IMR-90 (cell line): ENCODE results near the gene FKBP11. TPM values are rescaled to one million over a fixed set of nuclear protein-coding genes. Genes with fewer than 3 reads are reported as not detected.

Experiments
- ATAC-seq: fragments of 200-7000 bp; cut with Tn5 transposase; 2 replicates; pipeline ENCODE4 v1.9.1; 2020; ENCODE audit warnings: low read depth, mild to moderate bottlenecking, moderate library complexity
- BruUV-seq: library from RNA; stranded (reverse); fragments of 400-500 nt; replicated peaks from 2 replicates; lab custom pipeline; 2021; lab: Mats Ljungman, UMichigan
- CTCF ChIA-PET: fragments of 300-600 bp; formaldehyde crosslinking; extraction: SDS; loops from one replicate; lab custom pipeline; 2021; ENCODE audit warnings: antibody characterized with exemption; lab: Yijun Ruan, JAX
- POLR2A ChIA-PET: fragments of 300-600 bp; sonication (Branson Sonifier 250); formaldehyde crosslinking; loops from one replicate; lab custom pipeline; 2022; ENCODE audit warnings: antibody characterized with exemption; ENCODE audit not compliant: unreplicated experiment; lab: Charles Lee
- DNase-seq: peaks from one replicate; pipeline ENCODE4 v3.0.0; 2013
- H2AFZ ChIP-seq: replicated peaks from 2 replicates; pipeline ENCODE3; 2013; ENCODE audit warnings: low read length, mild to moderate bottlenecking; ENCODE audit not compliant: poor library complexity
- H2AK5ac ChIP-seq: 2 replicates; pipeline ENCODE4 v1.6.1; 2013; ENCODE audit warnings: low read depth, low read length, inconsistent platforms
- H2AK9ac ChIP-seq: replicated peaks from 2 replicates; pipeline ENCODE3; 2013; ENCODE audit warnings: mild to moderate bottlenecking, low read depth, low read length, moderate library complexity; ENCODE audit not compliant: poor library complexity
- H2BK120ac ChIP-seq: 2 replicates; pipeline ENCODE4 v1.6.1; 2013; ENCODE audit warnings: low read depth, low read length, inconsistent platforms
- H2BK15ac ChIP-seq: 3 replicates; pipeline ENCODE4 v1.6.1; 2013; ENCODE audit warnings: low read depth, low read length, inconsistent platforms
- H2BK20ac ChIP-seq: 2 replicates; pipeline ENCODE4 v1.6.1; 2013; ENCODE audit warnings: low read depth, mild to moderate bottlenecking, inconsistent platforms, low read length, moderate library complexity
- H2BK5ac ChIP-seq: 2 replicates; pipeline ENCODE4 v1.6.1; 2013; ENCODE audit warnings: mild to moderate bottlenecking, low read depth, low read length, inconsistent platforms; ENCODE audit not compliant: poor library complexity, severe bottlenecking
- H3K14ac ChIP-seq: replicated peaks from 2 replicates; pipeline ENCODE4 v1.6.1; 2013; ENCODE audit warnings: low read depth, low read length, inconsistent platforms
- H3K18ac ChIP-seq: 2 replicates; pipeline ENCODE4 v1.6.1; 2013; ENCODE audit warnings: low read depth, low read length, control low read depth
- H3K23ac ChIP-seq: 2 replicates; pipeline ENCODE4 v1.6.1; 2013; ENCODE audit warnings: low read depth, low read length, inconsistent platforms
- H3K27ac ChIP-seq: 2 replicates; pipeline ENCODE4 v1.5.1; 2013; ENCODE audit warnings: mild to moderate bottlenecking, control low read depth, low read length; ENCODE audit not compliant: insufficient read depth
- H3K27me3 ChIP-seq: 2 replicates; pipeline ENCODE4 v1.6.1; 2013; ENCODE audit warnings: low read length; ENCODE audit not compliant: control insufficient read depth, insufficient read depth
- H3K36me3 ChIP-seq: 2 replicates; pipeline ENCODE4 v1.6.1; 2013; ENCODE audit warnings: low read length, mixed read lengths; ENCODE audit not compliant: control insufficient read depth, insufficient read depth
- H3K4ac ChIP-seq: 2 replicates; pipeline ENCODE4 v1.6.1; 2013; ENCODE audit warnings: low read depth, low read length, inconsistent platforms
- H3K4me1 ChIP-seq: 2 replicates; pipeline ENCODE4 v1.6.1; 2013; ENCODE audit warnings: low read length, mixed read lengths; ENCODE audit not compliant: control insufficient read depth, insufficient read depth
- H3K4me2 ChIP-seq: 2 replicates; pipeline ENCODE4 v1.6.1; 2013; ENCODE audit warnings: low read depth, mild to moderate bottlenecking, control low read depth, low read length, moderate library complexity
- H3K4me3 ChIP-seq: 2 replicates; pipeline ENCODE4 v1.5.1; 2013; ENCODE audit warnings: low read depth, mild to moderate bottlenecking, control low read depth, low read length, moderate library complexity; ENCODE audit not compliant: insufficient read depth
- H3K56ac ChIP-seq: 2 replicates; pipeline ENCODE4 v1.6.1; 2013; ENCODE audit warnings: low read length, inconsistent platforms; ENCODE audit not compliant: insufficient read depth; ENCODE audit errors: extremely low read depth
- H3K79me1 ChIP-seq, 2 experiments: 2 replicates each; pipeline ENCODE4 v1.6.1; 2013; ENCODE audit warnings: low read length in 2 of 2, inconsistent platforms in 1 of 2, low read depth in 1 of 2
- H3K9ac ChIP-seq: 2 replicates; pipeline ENCODE4 v1.6.1; 2013; ENCODE audit warnings: low read depth, low read length, control low read depth
- H3K9me1 ChIP-seq: 2 replicates; pipeline ENCODE4 v1.6.1; 2013; ENCODE audit warnings: low read length, inconsistent platforms; ENCODE audit not compliant: insufficient read depth
- H3K9me3 ChIP-seq: 2 replicates; pipeline ENCODE4 v1.6.1; 2013; ENCODE audit warnings: low read length; ENCODE audit not compliant: control insufficient read depth, insufficient read depth
- H4K20me1 ChIP-seq: 2 replicates; pipeline ENCODE4 v1.6.1; 2013; ENCODE audit warnings: low read length, inconsistent platforms; ENCODE audit not compliant: insufficient read depth
- H4K5ac ChIP-seq: 2 replicates; pipeline ENCODE4 v1.6.1; 2013; ENCODE audit warnings: mild to moderate bottlenecking, low read depth, low read length, control low read depth
- H4K8ac ChIP-seq, 2 experiments: 2 replicates each; pipeline ENCODE4 v1.6.1; 2013; ENCODE audit warnings: low read depth in 2 of 2, low read length in 2 of 2, control low read depth in 1 of 2, inconsistent platforms in 1 of 2
- H4K91ac ChIP-seq: 2 replicates; pipeline ENCODE4 v1.6.1; 2013; ENCODE audit warnings: low read depth, low read length, inconsistent platforms; ENCODE audit not compliant: insufficient read depth
- BHLHE40 ChIP-seq: fragments of 150-350 bp; IDR thresholded peaks from 2 replicates; pipeline ENCODE4 v1.6.1; 2016; ENCODE audit warnings: mild to moderate bottlenecking, low read depth, low read length
- CEBPB ChIP-seq: IDR thresholded peaks from 2 replicates; pipeline ENCODE4 v1.6.1; 2012; ENCODE audit warnings: low read depth, low read length, improper control_type of control experiment
- CTCF ChIP-seq: conservative IDR thresholded peaks from 2 replicates; pipeline ENCODE4 v1.5.1; 2012; ENCODE audit warnings: mild to moderate bottlenecking, low read depth, low read length, improper control_type of control experiment
- ELK1 ChIP-seq: fragments of 150-350 bp; IDR thresholded peaks from 2 replicates; pipeline ENCODE4 v1.6.1; 2016; ENCODE audit warnings: low read depth, mild to moderate bottlenecking, low read length, moderate library complexity, borderline replicate concordance
- FOS ChIP-seq: fragments of 150-350 bp; IDR thresholded peaks from 2 replicates; pipeline ENCODE4 v1.6.1; 2016; ENCODE audit warnings: low read depth, low read length
- MAFK ChIP-seq: IDR thresholded peaks from 2 replicates; pipeline ENCODE4 v1.6.1; 2012; ENCODE audit warnings: low read depth, low read length, improper control_type of control experiment
- MAZ ChIP-seq: IDR thresholded peaks from 2 replicates; pipeline ENCODE4 v1.6.1; 2012; ENCODE audit warnings: low read depth, mild to moderate bottlenecking, low read length, improper control_type of control experiment, moderate library complexity, borderline replicate concordance
- NFE2L2 ChIP-seq: fragments of 150-350 bp; IDR thresholded peaks from 2 replicates; pipeline ENCODE4 v1.6.1; 2016; ENCODE audit warnings: low read depth, mild to moderate bottlenecking, low read length
- POLR2A ChIP-seq: IDR thresholded peaks from 2 replicates; pipeline ENCODE4 v1.6.1; 2012; ENCODE audit warnings: mild to moderate bottlenecking, low read depth, low read length
- RAD21 ChIP-seq: IDR thresholded peaks from 2 replicates; pipeline ENCODE4 v1.6.1; 2012; ENCODE audit warnings: low read length, improper control_type of control experiment
- RCOR1 ChIP-seq: IDR thresholded peaks from 2 replicates; pipeline ENCODE4 v1.6.1; 2012; ENCODE audit warnings: mild to moderate bottlenecking, low read length, improper control_type of control experiment; ENCODE audit not compliant: insufficient replicate concordance
- RFX5 ChIP-seq: IDR thresholded peaks from 2 replicates; pipeline ENCODE4 v1.8.0; 2012; ENCODE audit warnings: low read depth, mild to moderate bottlenecking, low read length, moderate library complexity
- USF2 ChIP-seq: fragments of 150-350 bp; IDR thresholded peaks from 2 replicates; pipeline ENCODE4 v1.6.1; 2017; ENCODE audit warnings: mild to moderate bottlenecking, antibody characterized with exemption, low read length, low read depth
- WGBS, 2 experiments: methylation state at CpG; one replicate each; pipeline versions ENCODE4 v1.1.5 to v1.1.7; 2013; ENCODE audit warnings: missing lambda C conversion rate in 2 of 2; ENCODE audit not compliant: insufficient read length in 1 of 2; ENCODE audit errors: extremely low coverage in 2 of 2; 5-methylcytosine and 5-hydroxymethylcytosine counted together
- dilution Hi-C: fragments of 300-500 bp; cut with HindIII; formaldehyde crosslinking; loops from one replicate; pipeline ENCODE4 v1.14.3; 2018; ENCODE audit warnings: low sequenced_read_pairs; ENCODE audit not compliant: unreplicated experiment
- in situ Hi-C: fragments of 300-500 bp; cut with MboI; formaldehyde crosslinking; loops from 3 replicates; pipeline ENCODE4 v1.14.3; 2019; ENCODE audit warnings: low sequenced_read_pairs, inconsistent platforms, mixed read lengths
- intact Hi-C: fragments of 100-400 bp; cut with micrococcal nuclease; formaldehyde crosslinking; loops from 2 replicates; pipeline ENCODE4 v1.10.0; 2022
- polyA plus RNA-seq, 3 experiments: library from polyadenylated mRNA; depleted of rRNA; stranded (reverse); fragments of >200 nt; gene quantifications; 2 replicates each; pipeline ENCODE4 v1.2.3, GENCODE V29; 2012; ENCODE audit warnings: low replicate concordance in 1 of 3
- total RNA-seq: library from RNA; depleted of rRNA; stranded (reverse); fragments of >200 nt; gene quantifications from 2 replicates; pipeline ENCODE4 v1.2.3, GENCODE V29; 2012

The FKBP11 gene
- total and polyA plus RNA-seq, 2 of the 4 experiments (the other 2 are of a cell fraction): 5.0 to 40.0 TPM

GRCh38 chr12:48883305-48884161 is 41.8 kb downstream of the FKBP11 start:
- H3K27ac ChIP-seq: no peak overlapping the region
- no peak overlapping the region for H3K4me2 ChIP-seq
- intact Hi-C loops: no loop called here
- peak; percentile 18; the same call in 1 of the 2 replicates for ATAC-seq
- H3K27me3 ChIP-seq: peaks cover 8% of the 10 kb centered on the region
- CTCF ChIA-PET: interaction anchor here (0.6 to 2.7 kb wide), 4 partner anchors 15 to 31 kb away, joined by 3 to 11 read pairs (median 5); partner anchors contain the start of genes DDX23 and RND1
- H3K56ac ChIP-seq: no peak overlapping the region
- no peaks in the 10 kb centered on the region for H3K79me1 ChIP-seq
- H2BK120ac ChIP-seq: no peak overlapping the region; the same call in 1 of the 2 replicates
- in situ Hi-C loops: no loop called here
- H3K9me1 ChIP-seq: no peaks in the 10 kb centered on the region; the same call in 1 of the 2 replicates
- peak overlapping the region; percentile 25; the same call in 1 of the 2 replicates for H3K14ac ChIP-seq
- no peak overlapping the region for H3K4me3 ChIP-seq
- H4K20me1 ChIP-seq: no peaks in the 10 kb centered on the region
- no peak overlapping the region for H3K18ac ChIP-seq
- no peak overlapping the region; the same call in 1 of the 2 replicates for H4K91ac ChIP-seq
- H3K36me3 ChIP-seq: no peaks in the 10 kb centered on the region
- 17% methylated on average over 1 of the region's 13 CpGs; no CpG with 5 or more reads in 1 of the 2 experiments for WGBS, 2 experiments
- H2BK15ac ChIP-seq: peak overlapping the region; percentile 14; the same call in 1 of the 3 replicates
- H3K23ac ChIP-seq: 0 out of 2 replicates have a peak overlapping the region, but pooled peaks have one; percentile 25
- no peaks in the 10 kb centered on the region for H3K9me3 ChIP-seq
- dilution Hi-C loops: no loop called here
- H2AK5ac ChIP-seq: peak overlapping the region; percentile 66
- no peak overlapping the region for H2AK9ac ChIP-seq
- POLR2A ChIA-PET: no interaction called here
- no peak overlapping the region; the same call in 1 of the 2 replicates for H4K5ac ChIP-seq
- H2AFZ ChIP-seq: peak overlapping the region; percentile 44
- H3K4me1 ChIP-seq: peaks cover 15% of the 10 kb centered on the region
- peak; percentile 24 for DNase-seq
- H2BK20ac ChIP-seq: peak overlapping the region; percentile 30; the same call in 1 of the 2 replicates
- H3K9ac ChIP-seq: no peak overlapping the region
- BruUV-seq: no TSS peak
- H3K4ac ChIP-seq: no peak overlapping the region
- H4K8ac ChIP-seq: peak overlapping the region in 1 of 2 experiments; percentile 61; a peak in 1 of 4 replicates
- H2BK5ac ChIP-seq: no peak overlapping the region
- no peak for TF ChIP-seq CTCF
- no peak for TF ChIP-seq USF2
- TF ChIP-seq MAFK: no peak
- TF ChIP-seq RFX5: no peak
- TF ChIP-seq RCOR1: no peak
- no peak for TF ChIP-seq ELK1
- TF ChIP-seq RAD21: no peak
- TF ChIP-seq POLR2A: no peak
- TF ChIP-seq FOS: no peak
- no peak for TF ChIP-seq BHLHE40
- TF ChIP-seq NFE2L2: no peak
- TF ChIP-seq MAZ: no peak
- TF ChIP-seq CEBPB: no peak
